A673 (cell line): ENCODE results near the gene KANK3. TPM values are rescaled to one million over a fixed set of nuclear protein-coding genes. Genes with fewer than 3 reads are reported as not detected.

ENCODE experiments used
- BruUV-seq: library from RNA; stranded (reverse); fragments of 400-500 nt; replicated peaks from 2 replicates; lab custom pipeline; 2021; lab: Mats Ljungman, UMichigan
- CTCF ChIA-PET: fragments of 300-600 bp; sonication (Branson Sonifier 250); formaldehyde crosslinking; loops from one replicate; lab custom pipeline; 2022; ENCODE audit warnings: antibody characterized with exemption; lab: Charles Lee
- POLR2A ChIA-PET: fragments of 300-600 bp; sonication (Branson Sonifier 250); formaldehyde crosslinking; loops from one replicate; lab custom pipeline; 2022; ENCODE audit warnings: antibody characterized with exemption; ENCODE audit not compliant: low non-redundant PET; lab: Charles Lee
- DNase-seq: peaks from one replicate; pipeline ENCODE4 v3.0.0-alpha.2; 2015; ENCODE audit warnings: low spot score
- H3K27ac ChIP-seq: fragments of 200-600 bp; sonication (generic); 2 replicates; pipeline ENCODE4 v1.5.1; 2016; ENCODE audit warnings: mixed run types, low read depth, mild to moderate bottlenecking, mixed read lengths, antibody characterized with exemption, low read length; ENCODE audit not compliant: poor library complexity, severe bottlenecking
- H3K27me3 ChIP-seq: fragments of 200-600 bp; sonication (generic); replicated peaks from 2 replicates; pipeline ENCODE4 v1.6.1; 2017; ENCODE audit warnings: mixed run types, low read depth, mild to moderate bottlenecking, mixed read lengths, antibody characterized with exemption, low read length; ENCODE audit not compliant: insufficient read depth, poor library complexity
- H3K36me3 ChIP-seq: fragments of 200-600 bp; sonication (generic); 2 replicates; pipeline ENCODE4 v1.6.1; 2016; ENCODE audit warnings: mixed run types, mild to moderate bottlenecking, mixed read lengths, antibody characterized with exemption, low read length; ENCODE audit not compliant: insufficient read depth, poor library complexity, severe bottlenecking
- H3K4me1 ChIP-seq: fragments of 200-600 bp; sonication (generic); 2 replicates; pipeline ENCODE4 v1.6.1; 2017; ENCODE audit warnings: mixed run types, mild to moderate bottlenecking, mixed read lengths, antibody characterized with exemption, low read length; ENCODE audit not compliant: insufficient read depth, poor library complexity, severe bottlenecking
- H3K4me3 ChIP-seq: fragments of 200-600 bp; sonication (generic); 2 replicates; pipeline ENCODE4 v1.5.1; 2016; ENCODE audit warnings: low read depth, mixed run types, mild to moderate bottlenecking, mixed read lengths, low read length; ENCODE audit not compliant: poor library complexity, severe bottlenecking
- H3K9me3 ChIP-seq: fragments of 200-600 bp; sonication (generic); 2 replicates; pipeline ENCODE4 v1.6.1; 2016; ENCODE audit warnings: mixed run types, low read depth, mild to moderate bottlenecking, mixed read lengths, antibody characterized with exemption, low read length; ENCODE audit not compliant: poor library complexity, severe bottlenecking
- EZH2 ChIP-seq: fragments of 200-600 bp; sonication (generic); IDR thresholded peaks from 2 replicates; pipeline ENCODE4 v1.6.1; 2017; ENCODE audit warnings: borderline replicate concordance, low read depth, mild to moderate bottlenecking, mixed read lengths, antibody characterized with exemption, low read length; ENCODE audit not compliant: poor library complexity, severe bottlenecking
- intact Hi-C: fragments of 100-400 bp; cut with micrococcal nuclease; formaldehyde crosslinking; loops from one replicate; pipeline ENCODE4 v1.10.0; 2022; ENCODE audit not compliant: unreplicated experiment
- total RNA-seq: library from RNA; stranded (reverse); gene quantifications from 2 replicates; pipeline ENCODE4 v1.2.3, GENCODE V29; 2021
- TF ChIP-seq, protein P1 (sequence below): fragments of 300-800, 200-600 bp; sonication (generic); conservative IDR thresholded peaks from 2 replicates; pipeline ENCODE4 v1.5.1; 2017; ENCODE audit warnings: low read depth, mild to moderate bottlenecking, antibody characterized with exemption, low read length, moderate library complexity, mixed read lengths

The KANK3 gene
- total RNA-seq, 1 experiment from 2014 or later: 0.73 TPM

DNA sequence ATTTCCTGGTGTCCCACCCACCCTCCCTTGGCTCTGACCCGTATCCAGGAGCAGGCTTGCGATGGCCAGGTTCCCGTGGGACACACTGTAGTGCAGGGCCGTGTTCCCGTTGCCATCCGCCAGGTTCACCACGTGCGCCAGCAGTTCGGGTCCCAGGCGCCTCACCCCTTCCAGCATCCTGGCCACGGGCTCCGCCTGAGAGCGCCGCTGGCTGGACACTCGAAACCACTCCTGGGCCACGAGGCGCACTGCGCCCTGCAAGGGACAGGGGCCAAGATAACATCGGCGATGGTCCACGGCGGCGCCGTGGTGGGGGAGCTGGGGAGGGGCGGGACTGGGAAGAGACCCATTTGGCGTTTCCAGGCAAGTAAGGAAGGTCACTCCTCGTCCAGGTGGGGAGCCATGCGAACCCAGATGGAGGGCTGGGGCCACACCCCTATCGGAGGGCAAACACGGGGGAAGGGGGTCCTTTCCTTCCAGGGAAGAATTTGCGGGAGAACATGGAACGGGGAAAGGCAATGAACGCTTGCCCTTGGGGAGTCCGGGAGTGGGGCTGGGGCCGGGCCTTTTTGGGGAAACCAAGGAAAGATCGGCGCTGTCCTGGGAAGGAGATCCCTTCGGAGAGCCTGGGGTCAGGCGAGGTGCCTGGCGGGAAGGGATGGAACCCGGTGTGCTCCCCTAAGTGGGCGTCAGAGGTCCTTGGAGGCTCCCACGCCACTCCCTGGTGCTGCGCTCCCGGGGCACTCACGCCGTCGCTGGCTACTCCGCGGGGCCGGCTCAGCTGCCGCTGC, 9.9 kb downstream of the KANK3 start:
- Histone ChIP-seq H3K4me3 (no peak overlapping the region), H3K27me3 (peaks cover 25% of the 10 kb centered on the region), H3K9me3 (no peaks in the 10 kb centered on the region), H3K27ac (no peak overlapping the region), H3K4me1 (no peaks in the 10 kb centered on the region), H3K36me3 (no peaks in the 10 kb centered on the region)
- intact Hi-C loops: no loop called here
- no peak for DNase-seq
- no TSS peak for BruUV-seq
- POLR2A ChIA-PET: interaction anchor here (0.6 kb wide), 1 partner anchor 246 kb away, joined by 3 read pairs; no protein-coding TSS in a partner anchor
- no peak for TF ChIP-seq EZH2
- TF ChIP-seq, protein P1, sequence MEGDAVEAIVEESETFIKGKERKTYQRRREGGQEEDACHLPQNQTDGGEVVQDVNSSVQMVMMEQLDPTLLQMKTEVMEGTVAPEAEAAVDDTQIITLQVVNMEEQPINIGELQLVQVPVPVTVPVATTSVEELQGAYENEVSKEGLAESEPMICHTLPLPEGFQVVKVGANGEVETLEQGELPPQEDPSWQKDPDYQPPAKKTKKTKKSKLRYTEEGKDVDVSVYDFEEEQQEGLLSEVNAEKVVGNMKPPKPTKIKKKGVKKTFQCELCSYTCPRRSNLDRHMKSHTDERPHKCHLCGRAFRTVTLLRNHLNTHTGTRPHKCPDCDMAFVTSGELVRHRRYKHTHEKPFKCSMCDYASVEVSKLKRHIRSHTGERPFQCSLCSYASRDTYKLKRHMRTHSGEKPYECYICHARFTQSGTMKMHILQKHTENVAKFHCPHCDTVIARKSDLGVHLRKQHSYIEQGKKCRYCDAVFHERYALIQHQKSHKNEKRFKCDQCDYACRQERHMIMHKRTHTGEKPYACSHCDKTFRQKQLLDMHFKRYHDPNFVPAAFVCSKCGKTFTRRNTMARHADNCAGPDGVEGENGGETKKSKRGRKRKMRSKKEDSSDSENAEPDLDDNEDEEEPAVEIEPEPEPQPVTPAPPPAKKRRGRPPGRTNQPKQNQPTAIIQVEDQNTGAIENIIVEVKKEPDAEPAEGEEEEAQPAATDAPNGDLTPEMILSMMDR: no peak
- CTCF ChIA-PET: no interaction called here

DNA sequence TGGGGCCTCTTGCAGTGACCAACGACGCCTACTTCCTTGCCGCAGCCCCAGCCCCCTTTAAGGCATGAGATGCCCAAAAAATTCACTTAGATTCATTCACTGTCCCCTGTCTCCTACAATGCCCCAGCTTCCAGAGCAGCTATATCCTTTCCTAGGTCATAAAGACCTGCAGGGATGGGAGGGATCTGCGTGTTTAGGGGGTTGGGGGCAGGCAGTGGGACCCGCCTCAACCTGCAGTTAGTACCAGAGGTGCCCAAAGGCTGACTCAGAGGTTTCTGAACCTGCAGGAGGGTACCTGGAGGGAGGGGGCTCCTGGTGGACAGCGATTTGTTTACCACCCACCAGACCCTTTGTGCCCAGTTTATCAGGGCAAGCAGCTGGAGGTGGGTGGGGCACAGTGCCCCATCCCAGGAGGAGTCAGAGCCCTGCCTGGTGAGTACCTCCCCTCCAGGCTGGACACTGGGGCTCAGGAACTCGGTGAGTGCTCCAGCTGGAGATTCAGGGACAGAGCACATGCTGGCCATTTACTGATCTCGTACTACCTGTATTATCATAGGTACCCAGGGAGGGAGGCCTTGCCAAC, 11.7 kb downstream of the KANK3 start:
- H3K36me3 ChIP-seq: no peaks in the 10 kb centered on the region
- POLR2A ChIA-PET: no interaction called here
- no peaks in the 10 kb centered on the region for H3K4me1 ChIP-seq
- H3K4me3 ChIP-seq: no peak overlapping the region
- intact Hi-C loops: no loop called here
- no peak overlapping the region for H3K27ac ChIP-seq
- H3K27me3 ChIP-seq: peaks cover 25% of the 10 kb centered on the region
- no peak for DNase-seq
- CTCF ChIA-PET: no interaction called here
- H3K9me3 ChIP-seq: no peaks in the 10 kb centered on the region
- BruUV-seq: no TSS peak
- no peak for TF ChIP-seq EZH2
- TF ChIP-seq, protein P1: no peak

DNA sequence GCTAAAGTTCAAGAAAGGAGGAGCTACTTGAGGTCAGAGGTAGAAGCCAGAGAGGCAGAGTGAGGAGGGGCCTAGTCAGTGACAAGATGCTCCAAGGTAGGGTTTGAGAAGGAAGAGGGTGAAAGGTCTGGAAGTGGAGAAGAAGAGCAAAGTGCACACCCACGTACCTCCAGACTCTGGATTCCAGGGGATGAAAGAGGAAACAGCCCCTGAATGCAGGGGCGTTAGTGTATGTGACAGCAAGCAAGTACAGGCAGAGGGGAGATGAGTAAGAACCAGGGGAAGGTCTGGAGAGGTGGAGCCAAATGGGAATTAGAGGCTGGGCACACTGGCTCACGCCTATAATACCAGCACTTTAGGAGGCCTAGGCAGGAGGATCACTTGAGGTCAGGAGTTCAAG, 13.1 kb downstream of the KANK3 start:
- Histone ChIP-seq H3K36me3 (no peaks in the 10 kb centered on the region), H3K4me3 (no peak overlapping the region), H3K27me3 (peaks cover 20% of the 10 kb centered on the region), H3K4me1 (no peaks in the 10 kb centered on the region), H3K27ac (no peak overlapping the region), H3K9me3 (no peaks in the 10 kb centered on the region)
- DNase-seq: no peak
- CTCF ChIA-PET: no interaction called here
- BruUV-seq: no TSS peak
- intact Hi-C loops: no loop called here
- POLR2A ChIA-PET: interaction anchor here (0.6 kb wide), 1 partner anchor 1037 kb away, joined by 3 read pairs; no protein-coding TSS in a partner anchor
- TF ChIP-seq, protein P1: no peak
- TF ChIP-seq EZH2: no peak
